ENCODE data around the gene SERHL2. TPM values are rescaled to one million over a fixed set of nuclear protein-coding genes. Genes with fewer than 3 reads are reported as not detected.
"Not testable (repeated sequence)": the region's sequence is repeated elsewhere in the genome, so short reads cannot be mapped to it uniquely, and the experiment has no call there.

The SERHL2 gene
- total RNA-seq, 1 experiment from 2014 or later: 0.66 TPM

DNA sequence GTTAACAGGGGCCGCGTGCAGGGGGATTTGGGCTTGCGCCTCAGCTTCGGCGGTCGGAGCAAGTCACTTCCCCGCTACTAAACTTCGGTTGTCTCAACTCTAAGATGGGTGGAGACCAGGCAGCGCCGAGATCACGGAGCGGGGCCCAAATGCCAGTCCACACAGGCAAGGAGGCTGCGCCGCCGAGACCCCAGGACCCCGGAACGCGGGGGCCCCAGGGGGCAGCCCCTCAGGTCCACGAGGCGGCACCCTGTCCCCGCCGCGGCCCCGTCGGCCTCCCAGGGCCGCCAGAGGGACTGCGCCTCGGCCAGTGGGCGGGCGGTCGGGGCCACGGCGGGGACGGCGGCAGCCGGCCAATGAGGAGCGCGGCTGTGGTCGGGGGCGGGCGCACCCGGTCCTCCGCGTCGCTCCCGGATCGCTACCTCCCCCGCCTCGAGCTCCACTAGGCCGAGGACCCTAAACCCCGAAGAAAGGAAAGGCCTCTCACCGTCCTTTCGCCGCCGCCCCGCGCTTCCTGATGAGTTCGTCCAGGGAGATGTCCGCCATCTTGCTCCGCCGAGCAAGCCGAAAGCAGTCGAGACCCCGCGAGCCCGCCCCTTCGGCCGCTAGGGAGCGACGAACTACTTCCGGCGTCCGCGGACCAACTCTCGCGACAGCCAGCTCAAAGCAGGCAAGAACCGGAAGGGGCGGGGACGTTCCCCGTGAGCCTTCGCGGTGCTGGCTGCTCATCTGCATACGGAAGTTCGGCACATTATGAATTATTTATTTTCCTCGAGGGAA lies 60.7 kb downstream of the SERHL2 start, which contains the start of gene POLDIP3:
TSS of gene POLDIP3 (minus strand) at position 572 of the 780 bp plus-strand sequence. CDS start at position 546, 26 bp downstream.
- in situ Hi-C loops (cut with HindIII; ENCODE audit: low pct_unique_long_range_greater_than_20kb, low sequenced_read_pairs): no loop called here
- peak; percentile 99 for DNase-seq (ENCODE audit: low read depth, low spot score)

- in situ Hi-C loops (cut with HindIII; ENCODE audit: low pct_unique_long_range_greater_than_20kb, low sequenced_read_pairs): no loop called here
- DNase-seq (ENCODE audit: low read depth, low spot score): peak; percentile 98
Measured at GRCh38 chr22:42615092-42615859, 61.5 kb downstream of the SERHL2 start.

DNA sequence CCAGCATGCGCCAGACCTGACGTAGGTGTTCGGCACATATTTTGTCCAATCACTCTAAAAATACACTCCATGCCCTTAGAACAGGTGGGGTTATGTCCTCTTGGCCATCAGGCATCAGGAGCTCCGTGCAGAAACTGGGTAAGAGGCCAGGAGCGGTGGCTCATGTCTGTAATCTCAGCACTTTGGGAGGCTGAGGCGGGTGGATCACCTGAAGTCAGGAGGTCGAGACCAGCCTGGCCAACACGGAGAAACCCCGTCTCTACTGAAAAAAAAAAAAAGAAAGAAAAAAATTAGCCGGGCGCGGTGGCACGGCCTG lies 62.1 kb downstream of the SERHL2 start:
- DNase-seq (ENCODE audit: low read depth, low spot score); in situ Hi-C loops (cut with HindIII; ENCODE audit: low pct_unique_long_range_greater_than_20kb, low sequenced_read_pairs): not testable (repeated sequence)

DNA sequence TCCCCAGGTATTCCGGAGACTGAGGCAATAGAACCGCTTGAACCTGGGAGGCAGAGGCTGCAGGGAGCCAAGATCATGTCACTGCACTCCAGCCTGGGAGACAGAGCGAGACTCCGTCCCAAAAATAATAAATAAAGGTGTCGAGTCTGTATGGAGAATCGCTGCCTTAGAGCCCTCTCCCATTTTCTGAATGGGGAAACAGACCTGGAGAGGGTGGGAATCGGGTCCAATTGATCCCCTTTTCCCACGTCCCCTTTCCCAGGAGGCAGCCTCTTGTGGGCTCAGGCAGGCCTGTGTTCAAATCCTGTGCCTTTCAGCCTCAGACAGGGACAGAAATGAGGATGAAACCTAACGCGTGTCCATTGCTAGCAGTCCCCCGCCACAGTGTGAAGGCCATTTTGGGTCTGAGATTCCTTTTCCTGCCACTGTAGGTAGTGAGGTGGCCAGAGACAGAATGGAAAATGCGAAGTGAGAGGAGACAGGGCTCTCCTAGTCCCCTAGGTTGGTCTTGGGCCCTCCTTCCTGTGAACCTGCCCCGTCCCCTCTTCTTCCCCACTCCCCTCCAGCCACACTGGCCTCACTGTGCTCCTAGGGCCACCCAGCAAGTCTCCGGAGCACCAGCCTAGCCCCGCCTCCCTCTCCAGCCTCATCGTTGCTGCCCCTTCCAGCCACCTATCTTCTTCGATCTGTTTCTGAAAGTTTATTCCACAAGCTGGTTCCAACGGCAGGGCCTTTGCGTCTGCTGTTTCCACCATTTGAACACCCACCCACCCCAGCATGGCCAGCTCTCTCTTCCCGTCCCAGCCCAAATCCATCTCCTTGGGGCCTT lies 63.6 kb downstream of the SERHL2 start:
- DNase-seq (ENCODE audit: low read depth, low spot score): no peak
- in situ Hi-C loops (cut with HindIII; ENCODE audit: low pct_unique_long_range_greater_than_20kb, low sequenced_read_pairs): no loop called here

GRCh38 chr22:42619261-42620063 lies 65.7 kb downstream of the SERHL2 start:
- no peak for DNase-seq (ENCODE audit: low read depth, low spot score)
- in situ Hi-C loops (cut with HindIII; ENCODE audit: low pct_unique_long_range_greater_than_20kb, low sequenced_read_pairs): no loop called here

GRCh38 chr22:42620084-42620483 lies 66.3 kb downstream of the SERHL2 start:
- DNase-seq (ENCODE audit: low read depth, low spot score): no peak
- in situ Hi-C loops (cut with HindIII; ENCODE audit: low pct_unique_long_range_greater_than_20kb, low sequenced_read_pairs): no loop called here

- in situ Hi-C loops (cut with HindIII; ENCODE audit: low pct_unique_long_range_greater_than_20kb, low sequenced_read_pairs): no loop called here
- DNase-seq (ENCODE audit: low read depth, low spot score): peak; percentile 73
Measured at GRCh38 chr22:42621505-42622002, 67.8 kb downstream of the SERHL2 start.

DNA sequence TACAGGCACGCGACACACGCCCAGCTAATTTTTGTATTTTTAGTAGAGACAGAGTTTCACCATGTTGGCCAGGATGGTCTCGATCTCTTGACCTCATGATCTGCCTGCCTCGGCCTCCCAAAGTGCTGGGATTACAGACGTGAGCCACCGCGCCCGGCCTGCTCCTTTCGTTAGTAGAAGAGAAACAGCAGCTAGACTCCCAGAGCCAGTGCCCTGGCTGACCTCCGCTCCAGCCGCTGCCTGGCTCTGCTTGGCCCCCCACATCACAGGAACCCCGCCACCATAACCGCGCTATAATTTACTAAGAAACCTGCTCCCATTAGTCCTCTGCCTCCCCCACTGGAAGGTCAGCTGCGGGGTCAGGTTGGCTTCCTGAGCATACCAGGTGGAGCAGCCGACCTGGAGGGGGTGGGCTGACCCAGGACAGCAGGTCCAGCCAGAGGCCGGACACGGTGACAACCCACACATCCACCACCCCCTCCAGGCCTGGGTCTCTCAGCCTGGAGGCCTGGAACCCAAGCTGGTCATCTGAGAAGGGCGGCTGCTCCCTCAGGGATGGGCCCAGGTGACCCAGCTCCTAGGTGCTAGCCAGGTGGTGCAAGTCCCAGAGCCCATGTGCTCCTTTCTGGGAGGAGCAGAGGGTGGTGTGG lies 68.4 kb downstream of the SERHL2 start:
- in situ Hi-C loops (cut with HindIII; ENCODE audit: low pct_unique_long_range_greater_than_20kb, low sequenced_read_pairs): no loop called here
- DNase-seq (ENCODE audit: low read depth, low spot score): no peak

- in situ Hi-C loops (cut with HindIII; ENCODE audit: low pct_unique_long_range_greater_than_20kb, low sequenced_read_pairs): no loop called here
- DNase-seq (ENCODE audit: low read depth, low spot score): no peak
Measured at GRCh38 chr22:42623301-42623751, 69.6 kb downstream of the SERHL2 start.

Small RNA genes lying within 50 kb of the gene (small RNA-seq; reads per million reads assigned to genes)
- gene RN7SKP80: 0.02 to 1.8 reads per million in 2 experiments
- gene RNU6-513P: 0 reads per million in 2 experiments

Other genes starting within 250 kb of the SERHL2 start
- not detected in 2 replicates for gene NFAM1, start 121.6 kb upstream of the SERHL2 start, total RNA-seq (2014; rRNA removed; shearing (Covaris generic))
- gene RRP7A, start 34.2 kb upstream of the SERHL2 start, total RNA-seq (2014; rRNA removed; shearing (Covaris generic)): 73.7 and 85.2 TPM in 2 replicates
- gene POLDIP3, start 60.9 kb downstream of the SERHL2 start, total RNA-seq (2014; rRNA removed; shearing (Covaris generic)): 31.2 and 37.8 TPM in 2 replicates
- gene ATP5MGL, start 86.6 kb downstream of the SERHL2 start, total RNA-seq (2014; rRNA removed; shearing (Covaris generic)): 0.56 TPM in 1 of 2 replicates, not detected in the other
- gene CYB5R3, start 95.4 kb downstream of the SERHL2 start, total RNA-seq (2014; rRNA removed; shearing (Covaris generic)): 77.0 and 84.2 TPM in 2 replicates
- 0.16 TPM in 1 of 2 replicates, not detected in the other for gene A4GALT, start 166.9 kb downstream of the SERHL2 start, total RNA-seq (2014; rRNA removed; shearing (Covaris generic))

Measured in SK-MEL-5 (cell line).